Measurements from ENCODE around the gene ZNF681.

Gene ZNF681

GRCh38 chr19:23770672-23771250 is 12.1 kb upstream of the ZNF681 start:
- Histone ChIP-seq H3K4me1 (ENCODE audit: insufficient read depth, low read length, severe bottlenecking) (no peaks in the 10 kb centered on the region), H3K4me2 (ENCODE audit: low read length) (no peak overlapping the region), H3K27ac (ENCODE audit: low read depth, low read length, poor library complexity, severe bottlenecking) (no peak overlapping the region), H4K20me1 (ENCODE audit: insufficient read depth, low read length) (no peaks in the 10 kb centered on the region), H3K27me3 (ENCODE audit: insufficient read depth, low read length) (no peaks in the 10 kb centered on the region), H2AFZ (ENCODE audit: low read length) (no peak overlapping the region), H3K9me2 (ENCODE audit: low read depth, low read length) (no peaks in the 10 kb centered on the region), H3K9ac (ENCODE audit: low read length) (no peak overlapping the region), H3F3A (ENCODE audit: insufficient read depth, low read length) (no peaks in the 10 kb centered on the region), H3K4me3 (ENCODE audit: low read depth, low read length, poor library complexity, severe bottlenecking) (no peak overlapping the region), H3K79me2 (ENCODE audit: insufficient read depth, low read length) (0 out of 2 replicates have a peak, but pooled peaks cover 3% of the 10 kb centered on the region), H3K9me3 (ENCODE audit: low read length) (no peaks in the 10 kb centered on the region), H3K36me3 (ENCODE audit: insufficient read depth, low read length) (peaks cover 71% of the 10 kb centered on the region)
- no peak for TF ChIP-seq CTCF (IDR thresholded peaks at IDR 0.05; ENCODE audit: low read length)
- no peak for TF ChIP-seq EZH2 (IDR thresholded peaks at IDR 0.05; ENCODE audit: borderline replicate concordance, low read length)

- Histone ChIP-seq H4K20me1 (ENCODE audit: insufficient read depth, low read length) (no peaks in the 10 kb centered on the region), H3K79me2 (ENCODE audit: insufficient read depth, low read length) (0 out of 2 replicates have a peak, but pooled peaks cover 9% of the 10 kb centered on the region), H3K36me3 (ENCODE audit: insufficient read depth, low read length) (peaks cover 72% of the 10 kb centered on the region), H3K9ac (ENCODE audit: low read length) (no peak overlapping the region), H3K4me3 (ENCODE audit: low read depth, low read length, poor library complexity, severe bottlenecking) (no peak overlapping the region), H3K4me1 (ENCODE audit: insufficient read depth, low read length, severe bottlenecking) (peaks cover 2% of the 10 kb centered on the region), H2AFZ (ENCODE audit: low read length) (no peak overlapping the region), H3K27ac (ENCODE audit: low read depth, low read length, poor library complexity, severe bottlenecking) (no peak overlapping the region), H3K27me3 (ENCODE audit: insufficient read depth, low read length) (no peaks in the 10 kb centered on the region), H3K9me3 (ENCODE audit: low read length) (no peaks in the 10 kb centered on the region), H3K9me2 (ENCODE audit: low read depth, low read length) (no peaks in the 10 kb centered on the region), H3F3A (ENCODE audit: insufficient read depth, low read length) (no peaks in the 10 kb centered on the region), H3K4me2 (ENCODE audit: low read length) (no peak overlapping the region)
- TF ChIP-seq CTCF (IDR thresholded peaks at IDR 0.05; ENCODE audit: low read length), result no peak
- no peak for TF ChIP-seq EZH2 (IDR thresholded peaks at IDR 0.05; ENCODE audit: borderline replicate concordance, low read length)
Measured at GRCh38 chr19:23769691-23770468, 11.2 kb upstream of the ZNF681 start.

GRCh38 chr19:23766951-23767350 is 8.3 kb upstream of the ZNF681 start:
- Histone ChIP-seq H3K36me3 (ENCODE audit: insufficient read depth, low read length) (peaks cover 53% of the 10 kb centered on the region), H3K4me1 (ENCODE audit: insufficient read depth, low read length, severe bottlenecking) (peaks cover 16% of the 10 kb centered on the region), H4K20me1 (ENCODE audit: insufficient read depth, low read length) (no peaks in the 10 kb centered on the region), H3K9me2 (ENCODE audit: low read depth, low read length) (no peaks in the 10 kb centered on the region), H3F3A (ENCODE audit: insufficient read depth, low read length) (no peaks in the 10 kb centered on the region), H3K4me2 (ENCODE audit: low read length) (no peak overlapping the region), H3K27me3 (ENCODE audit: insufficient read depth, low read length) (no peaks in the 10 kb centered on the region), H3K79me2 (ENCODE audit: insufficient read depth, low read length) (0 out of 2 replicates have a peak, but pooled peaks cover 18% of the 10 kb centered on the region), H2AFZ (ENCODE audit: low read length) (no peak overlapping the region), H3K4me3 (ENCODE audit: low read depth, low read length, poor library complexity, severe bottlenecking) (no peak overlapping the region), H3K9me3 (ENCODE audit: low read length) (no peaks in the 10 kb centered on the region), H3K27ac (ENCODE audit: low read depth, low read length, poor library complexity, severe bottlenecking) (no peak overlapping the region), H3K9ac (ENCODE audit: low read length) (no peak overlapping the region)
- TF ChIP-seq EZH2 (IDR thresholded peaks at IDR 0.05; ENCODE audit: borderline replicate concordance, low read length) (no peak), CTCF (IDR thresholded peaks at IDR 0.05; ENCODE audit: low read length) (no peak)
